NCI-H1930 (cell line): Measurements from ENCODE around the gene PRR15.

Experiments used
- DNase-seq, 2 experiments: peaks; one replicate each; lab custom pipeline; 2025; lab: John Stamatoyannopoulos, UW

The PRR15 gene

DNA sequence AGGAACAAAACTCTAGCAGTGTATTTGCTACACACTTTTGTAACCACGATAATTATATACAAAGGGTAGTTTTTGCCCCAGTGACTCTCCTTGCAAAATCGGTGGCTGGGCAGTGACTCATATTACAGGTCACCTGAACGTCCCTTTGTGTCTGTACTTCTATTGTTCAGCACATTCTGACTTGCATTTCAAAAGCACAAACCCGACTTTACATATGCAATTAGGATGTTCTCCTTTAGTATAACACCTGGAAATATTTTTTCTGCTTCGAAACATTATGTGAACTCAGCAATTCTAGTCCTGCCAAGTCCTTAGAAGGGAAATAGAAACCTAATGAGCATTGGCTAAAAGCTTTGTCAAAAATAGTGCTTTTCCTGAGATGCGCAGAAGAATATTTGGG lies 6.0 kb downstream of the PRR15 start:
- no peak for DNase-seq

DNA sequence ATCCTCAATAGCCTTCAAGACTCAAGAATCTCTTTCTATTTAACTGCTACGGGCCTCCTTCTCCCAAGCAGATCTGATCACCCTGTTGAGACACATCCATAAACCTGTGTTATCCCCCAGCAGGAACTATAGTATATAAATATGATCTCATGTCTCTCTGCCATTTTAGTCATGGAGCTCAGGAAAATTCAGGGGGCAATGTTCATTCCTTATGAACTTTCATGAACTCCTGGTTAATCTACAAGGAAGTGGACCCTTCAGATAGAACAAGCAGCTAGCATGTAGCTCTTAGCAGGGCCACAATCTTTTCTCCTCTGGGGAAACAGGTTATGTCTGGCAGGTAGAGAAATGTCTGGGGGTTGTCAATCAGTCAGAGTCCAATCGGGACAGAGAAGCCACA lies 8.9 kb downstream of the PRR15 start:
- DNase-seq, result no peak

DNA sequence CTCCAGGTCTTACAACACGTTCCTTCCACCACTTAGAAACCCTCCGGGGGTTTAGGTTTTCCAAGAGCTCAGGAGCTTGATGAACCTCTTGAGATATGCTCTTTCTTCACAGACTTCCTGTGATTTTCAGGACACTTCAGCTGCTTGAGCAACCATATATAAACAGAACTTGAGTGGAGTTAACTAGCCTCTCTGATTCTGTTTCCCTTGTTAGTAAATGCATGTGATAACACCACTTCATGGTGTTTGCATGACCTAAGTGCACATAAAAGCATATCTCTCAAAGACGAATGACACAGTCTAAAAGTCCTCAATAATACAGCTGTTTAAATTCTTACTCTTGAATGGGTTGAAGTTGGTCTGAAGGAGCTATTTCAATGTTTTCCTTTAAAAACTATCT lies 9.9 kb downstream of the PRR15 start:
- no peak for DNase-seq

DNA sequence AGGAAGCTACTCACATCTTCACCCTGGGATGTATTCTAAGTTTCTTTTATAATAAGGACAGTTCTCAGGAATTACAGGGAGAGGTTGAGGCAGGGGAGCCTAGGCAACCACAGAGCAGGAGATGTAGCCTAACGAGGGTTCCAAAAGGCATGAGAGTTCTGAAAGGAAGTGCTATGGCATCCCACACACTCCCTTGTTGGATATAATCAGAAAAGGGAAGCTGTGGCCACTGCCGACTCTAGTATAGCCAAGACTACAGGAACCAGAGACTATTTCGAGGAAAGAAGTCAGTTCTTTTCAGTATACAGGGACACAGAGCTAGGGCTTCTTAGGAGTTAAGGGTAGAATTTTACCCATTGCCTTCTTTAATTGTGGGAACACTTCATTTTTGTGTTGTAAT lies 11.0 kb downstream of the PRR15 start:
- no peak for DNase-seq

DNA sequence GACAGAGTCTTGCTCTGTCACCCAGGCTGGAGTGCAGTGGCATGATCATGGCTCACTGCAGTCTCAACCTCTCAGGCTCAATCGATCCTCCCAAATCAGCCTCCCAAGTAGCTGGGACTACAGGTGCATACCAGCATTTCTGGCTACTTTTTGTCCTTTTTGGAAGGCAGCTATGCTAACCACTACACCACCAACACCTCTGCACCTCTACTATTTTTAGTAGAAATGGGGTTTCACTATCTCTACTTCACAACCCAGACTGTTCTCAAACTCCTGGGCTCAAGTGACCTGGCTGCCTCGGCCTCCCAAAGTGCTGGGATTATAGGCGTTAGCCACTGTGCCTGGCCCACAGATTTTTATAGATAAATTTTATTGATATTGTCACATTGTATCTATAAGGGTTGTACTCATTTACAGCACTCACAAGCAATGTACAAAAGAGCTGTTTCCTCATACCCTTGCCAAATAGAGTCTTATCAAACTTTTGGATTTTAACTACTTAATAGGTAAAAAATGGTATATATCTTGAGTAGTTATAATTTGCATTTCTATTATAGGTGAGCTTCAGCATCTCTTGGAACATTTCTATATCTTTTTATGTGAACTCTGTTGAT lies 23.7 kb downstream of the PRR15 start:
- DNase-seq, result no peak

DNA sequence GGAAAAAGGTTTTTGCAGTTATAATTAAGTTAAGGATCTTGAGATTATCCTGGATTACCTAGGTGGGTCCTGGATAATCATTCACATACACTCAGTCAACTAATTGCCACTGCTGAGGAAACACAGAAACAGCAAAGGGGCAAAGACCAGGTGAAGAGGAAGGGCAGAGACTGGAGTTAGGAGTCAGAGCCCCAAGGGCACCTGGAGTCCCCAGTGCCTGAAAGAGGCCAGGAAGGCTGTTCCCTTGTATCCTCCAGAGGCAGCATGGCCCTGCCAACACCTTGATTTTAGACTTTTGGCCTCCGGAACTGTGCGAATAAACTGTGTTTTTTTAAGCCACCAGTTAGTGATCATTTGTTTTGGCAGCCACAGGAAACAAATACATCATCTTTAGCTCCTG lies 24.6 kb downstream of the PRR15 start:
- DNase-seq, result no peak

DNA sequence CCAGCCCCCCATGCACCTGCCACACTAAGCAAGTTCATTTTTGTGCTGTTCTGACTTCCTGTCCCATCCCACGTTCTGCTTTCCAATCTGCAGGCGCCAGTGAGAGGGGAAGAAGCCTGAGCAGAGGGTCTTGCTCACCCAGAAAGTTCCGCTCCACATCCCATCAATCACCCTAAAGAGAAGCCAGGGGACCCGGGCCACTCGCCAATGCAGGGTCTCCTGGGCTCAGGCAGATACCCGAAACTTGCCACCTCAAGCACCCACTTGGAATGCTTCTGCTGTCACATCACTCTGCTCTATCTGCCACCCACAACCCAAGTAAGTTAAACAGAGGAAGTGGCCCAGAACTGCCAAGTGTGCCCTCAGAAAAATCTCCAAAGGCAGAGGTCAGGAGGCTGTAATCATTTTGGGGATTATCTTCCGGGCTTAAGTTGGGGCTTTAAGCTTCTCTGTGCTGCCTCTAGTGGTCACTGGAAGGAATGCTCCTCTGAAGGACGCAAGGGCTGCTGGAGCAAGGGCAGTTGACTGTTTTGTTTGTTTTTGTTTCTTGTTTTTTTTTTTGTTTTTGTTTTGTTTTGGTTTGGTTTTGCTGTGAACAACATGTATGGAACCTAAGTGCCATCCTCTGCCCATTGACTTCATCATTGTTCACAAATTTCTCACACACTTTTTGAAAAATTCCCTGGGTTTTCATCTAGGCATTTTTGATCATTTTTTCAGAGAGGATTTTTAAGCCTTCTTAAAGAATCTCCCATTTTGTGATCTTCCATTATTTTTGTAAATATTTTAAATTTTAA lies 25.5 kb downstream of the PRR15 start:
- DNase-seq, result no peak

DNA sequence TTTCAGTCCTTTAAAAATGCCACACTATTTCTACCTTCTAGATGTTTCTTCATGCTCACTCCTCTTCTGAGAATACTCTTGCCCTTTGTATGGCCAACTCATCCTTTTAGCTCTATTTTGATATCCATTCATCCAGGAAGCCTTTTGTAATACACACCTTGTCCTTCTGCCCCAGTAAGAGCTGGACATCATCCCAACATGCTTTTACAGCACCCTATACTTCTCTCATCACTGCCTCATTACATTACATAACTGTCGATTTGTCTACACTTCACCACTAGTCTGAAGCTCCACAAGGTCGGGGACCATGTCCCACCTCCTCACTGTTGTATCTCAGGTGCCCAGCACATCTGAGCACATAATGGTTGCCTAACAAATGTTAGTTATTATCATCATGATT lies 29.2 kb downstream of the PRR15 start:
- DNase-seq, result no peak

DNA sequence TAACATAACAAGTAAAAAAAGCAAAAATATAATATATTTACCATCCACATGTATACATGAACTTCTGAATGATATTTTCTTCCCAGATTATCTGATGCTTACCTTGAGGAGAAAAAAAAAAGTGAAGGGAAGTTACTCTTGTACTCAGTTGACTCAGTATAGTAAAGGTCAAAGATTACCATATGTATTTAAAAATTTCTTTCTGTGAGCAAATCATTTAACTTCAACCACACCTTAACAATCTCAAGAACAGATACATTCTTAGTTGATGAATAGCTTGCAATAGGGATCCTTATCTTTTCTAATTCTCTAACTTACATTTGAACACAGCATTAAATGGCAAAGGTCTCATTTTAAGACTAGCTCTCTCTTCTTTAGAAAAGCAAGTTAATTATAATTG lies 29.8 kb downstream of the PRR15 start:
- DNase-seq, result no peak

DNA sequence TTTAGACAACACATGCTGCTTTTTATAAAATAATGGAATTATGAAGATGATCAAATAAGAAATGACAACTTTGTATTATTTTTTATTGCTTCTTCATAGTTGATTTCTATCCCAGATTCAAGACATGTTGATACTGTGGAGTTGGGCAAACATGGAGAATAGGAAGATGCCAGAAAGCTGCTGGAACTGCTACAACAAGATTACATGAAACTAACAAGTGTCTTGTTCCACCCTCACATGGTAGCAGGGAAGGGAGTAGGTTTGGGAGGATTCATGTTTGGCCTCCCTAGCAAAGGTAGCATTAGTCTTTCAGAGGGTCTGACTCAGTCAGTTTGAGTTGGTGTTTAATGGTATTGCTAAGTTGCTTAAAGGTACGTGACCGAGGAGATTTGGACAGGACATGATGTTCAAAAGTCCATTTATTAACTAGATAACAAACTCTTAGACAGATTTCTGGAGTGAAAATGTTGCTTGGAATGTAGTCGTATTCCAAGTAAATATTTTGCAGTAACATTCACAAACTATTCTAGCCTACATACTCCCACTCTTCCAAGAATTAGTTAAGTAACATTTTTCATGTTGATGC lies 33.1 kb downstream of the PRR15 start:
- DNase-seq, result no peak

DNA sequence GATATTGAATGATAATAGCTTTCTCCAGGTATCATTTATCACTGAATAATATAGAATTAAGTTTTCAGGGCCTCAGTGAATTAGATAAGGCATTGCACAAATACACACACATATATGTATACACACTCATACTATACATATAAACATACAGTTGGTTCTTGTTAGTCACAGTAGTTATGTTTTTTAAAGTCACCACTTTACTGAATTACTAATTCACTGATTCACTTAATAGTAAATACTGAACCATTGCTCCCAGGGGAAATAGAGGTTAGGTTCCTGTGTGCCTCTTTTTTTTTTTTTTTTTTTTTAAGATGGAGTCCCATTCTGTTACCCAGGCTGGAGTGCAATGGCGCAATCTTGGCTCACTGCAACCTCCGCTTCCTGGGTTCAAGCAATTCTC lies 33.6 kb downstream of the PRR15 start:
- no peak for DNase-seq

DNA sequence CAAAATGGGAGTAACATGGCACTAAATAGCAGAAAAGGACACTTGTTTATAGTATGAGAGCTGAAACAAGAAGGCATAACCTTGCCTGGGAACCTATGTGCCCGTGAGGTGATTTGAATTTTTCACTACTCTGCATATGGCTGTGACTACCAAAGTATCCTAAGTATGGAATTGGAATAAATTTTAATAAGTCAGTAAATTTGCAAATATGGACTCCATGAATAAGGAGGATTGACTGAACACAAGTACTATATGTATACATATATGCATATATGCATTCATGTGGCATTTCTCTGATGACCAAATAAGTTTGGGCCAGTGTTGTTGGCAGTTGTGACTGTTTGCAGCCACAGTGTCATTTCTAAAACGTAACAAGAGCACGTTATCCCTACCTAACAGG lies 34.5 kb downstream of the PRR15 start:
- no peak for DNase-seq

DNA sequence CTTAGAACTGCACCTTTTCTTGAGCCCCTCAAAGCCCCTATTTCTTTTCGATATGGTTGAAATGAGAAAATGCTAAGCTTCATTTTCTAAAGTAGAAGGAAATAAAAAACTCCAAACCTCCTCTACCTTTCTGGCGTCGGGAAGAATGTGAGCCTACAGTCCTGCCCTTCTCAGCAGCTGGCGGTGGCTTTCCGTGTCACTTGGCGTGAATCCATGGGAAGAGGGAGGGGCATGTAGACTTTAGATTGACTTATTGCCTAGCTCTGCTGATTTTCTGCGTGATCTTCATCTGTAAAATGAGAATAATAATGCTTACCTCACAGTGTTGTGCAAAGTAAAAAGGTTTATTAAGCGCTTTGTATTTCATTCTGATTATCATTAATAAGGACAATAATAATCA lies 35.0 kb downstream of the PRR15 start:
- no peak for DNase-seq

DNA sequence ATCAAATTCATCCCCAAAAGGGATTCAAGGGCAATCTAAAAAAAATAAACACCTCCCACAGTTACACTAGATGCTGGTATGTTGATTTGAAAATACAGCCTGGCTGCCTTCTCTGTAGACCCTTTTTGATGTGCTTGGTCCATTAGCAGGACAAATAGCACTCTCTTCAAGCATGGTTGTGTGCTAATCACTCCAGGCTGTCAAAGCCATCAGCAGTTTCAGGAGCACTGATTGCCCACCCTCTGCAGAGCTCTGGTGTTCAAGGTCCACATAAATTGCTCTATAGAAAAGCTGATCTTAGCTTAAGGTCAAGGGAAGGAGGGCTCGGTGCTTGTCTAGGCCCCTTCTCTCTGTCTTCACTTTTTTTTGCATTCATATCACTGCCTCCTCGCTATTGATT lies 35.4 kb downstream of the PRR15 start:
- no peak for DNase-seq

DNA sequence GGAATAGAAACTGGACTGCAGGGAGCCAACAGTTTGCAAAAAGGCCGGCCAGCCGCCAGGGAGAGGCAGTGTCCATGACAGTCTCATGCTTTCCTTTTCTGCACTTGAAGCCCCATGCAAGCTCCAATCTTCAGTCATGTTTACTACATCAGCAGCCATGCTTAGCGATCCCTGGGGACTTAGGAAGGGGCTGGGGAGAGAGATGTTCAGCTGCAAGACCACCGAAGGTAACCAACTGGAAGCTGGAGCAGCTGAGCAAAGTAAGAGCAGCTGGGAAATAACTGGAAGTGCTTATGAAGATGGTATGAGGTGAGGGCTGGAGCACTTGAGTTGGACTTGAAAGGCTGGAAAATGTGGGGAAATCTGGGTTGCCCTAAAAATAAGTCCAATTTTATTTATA lies 37.0 kb downstream of the PRR15 start:
- no peak for DNase-seq

DNA sequence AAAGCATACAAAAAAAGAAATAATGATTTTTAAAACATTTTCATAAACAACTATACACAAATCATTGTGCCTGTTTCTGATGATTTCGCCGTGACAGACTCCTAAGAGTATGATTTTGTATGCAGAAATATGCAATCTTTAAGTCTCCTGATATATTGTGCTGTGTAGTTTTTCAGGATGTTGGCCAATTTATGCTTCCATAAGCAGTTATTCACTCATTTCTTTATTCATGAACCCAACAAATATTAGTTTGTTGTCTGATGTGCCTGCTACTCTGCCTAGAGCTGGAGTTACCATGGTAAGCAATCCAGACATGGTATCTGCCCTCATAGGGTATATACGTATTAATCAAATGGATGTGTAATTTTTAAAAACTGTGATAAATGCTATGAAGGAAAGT lies 40.4 kb downstream of the PRR15 start:
- no peak for DNase-seq

DNA sequence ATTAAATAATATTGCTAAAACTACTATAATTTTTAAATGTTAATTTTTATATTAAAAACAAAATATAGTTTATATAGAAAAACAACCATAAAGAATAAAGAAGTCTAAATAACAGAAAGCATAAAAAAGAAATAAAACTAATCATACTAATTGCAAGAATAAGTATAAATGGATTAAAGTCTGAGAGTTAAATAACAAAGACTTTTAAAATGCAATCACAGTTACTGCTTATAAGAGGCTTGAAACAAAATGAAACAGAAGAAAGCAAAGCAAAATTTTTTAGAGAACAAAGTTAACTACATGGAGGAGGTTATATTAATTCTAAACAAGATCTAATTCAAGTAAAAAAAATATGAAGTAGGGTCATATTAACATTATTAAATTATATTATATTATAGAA lies 41.1 kb downstream of the PRR15 start:
- DNase-seq, result no peak

DNA sequence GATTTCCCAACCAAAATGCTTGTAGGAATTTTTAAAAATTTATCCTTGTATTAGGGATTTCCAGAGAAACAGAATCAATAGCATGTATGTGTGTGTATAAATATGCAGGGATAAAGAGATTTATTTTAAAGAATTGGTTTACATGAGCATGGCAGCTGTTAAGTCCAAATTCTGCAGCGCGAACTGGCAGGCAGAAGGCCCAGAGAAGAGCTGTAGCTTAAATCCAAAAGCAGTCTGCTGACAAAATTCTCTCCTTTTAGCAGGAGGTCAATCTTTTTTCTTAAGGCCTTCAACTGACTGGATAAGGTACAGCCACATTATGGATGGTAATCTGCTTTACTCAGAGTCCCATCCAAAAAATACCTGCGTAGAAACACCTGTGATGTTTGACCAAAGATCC lies 42.0 kb downstream of the PRR15 start:
- no peak for DNase-seq

DNA sequence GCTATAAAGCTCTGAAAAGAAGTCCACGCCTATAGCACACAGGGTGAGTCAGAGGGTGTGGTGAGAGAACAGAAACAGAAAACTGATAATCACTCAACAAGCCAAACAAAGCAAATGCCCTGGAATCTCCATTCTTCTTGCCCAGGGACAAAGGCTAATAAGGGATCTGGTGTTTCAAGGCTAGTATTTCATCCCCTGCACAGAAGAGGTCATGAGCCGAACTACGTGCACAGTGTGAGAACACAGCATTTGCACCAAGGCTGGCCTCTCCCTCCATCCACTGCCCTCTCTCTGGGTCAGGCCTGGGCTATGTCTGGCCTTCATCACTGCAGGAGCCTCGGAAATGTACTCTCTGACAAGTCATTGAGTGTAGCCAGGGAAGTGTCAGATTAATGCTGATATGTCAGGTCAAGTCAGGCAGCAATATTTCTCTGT lies 42.7 kb downstream of the PRR15 start:
- no peak for DNase-seq

DNA sequence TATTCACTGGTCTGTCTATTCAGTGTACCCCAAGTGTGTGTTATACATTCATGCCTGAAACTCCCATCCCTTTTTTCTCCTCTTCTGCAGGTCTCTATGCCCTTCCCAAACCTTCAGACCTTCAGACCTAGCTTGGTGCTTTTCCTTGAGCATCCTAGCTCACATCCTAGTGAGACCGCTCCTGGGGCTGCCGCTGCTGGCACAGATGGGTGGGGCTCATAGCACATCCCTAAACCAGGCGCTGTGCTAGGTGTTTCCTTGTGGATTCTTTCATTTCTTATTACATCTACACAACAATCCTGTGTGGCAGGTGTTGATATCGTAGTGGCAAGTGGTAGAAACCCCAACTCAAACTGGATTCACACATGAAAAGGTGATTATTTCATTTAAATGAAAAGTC lies 43.2 kb downstream of the PRR15 start:
- no peak for DNase-seq

DNA sequence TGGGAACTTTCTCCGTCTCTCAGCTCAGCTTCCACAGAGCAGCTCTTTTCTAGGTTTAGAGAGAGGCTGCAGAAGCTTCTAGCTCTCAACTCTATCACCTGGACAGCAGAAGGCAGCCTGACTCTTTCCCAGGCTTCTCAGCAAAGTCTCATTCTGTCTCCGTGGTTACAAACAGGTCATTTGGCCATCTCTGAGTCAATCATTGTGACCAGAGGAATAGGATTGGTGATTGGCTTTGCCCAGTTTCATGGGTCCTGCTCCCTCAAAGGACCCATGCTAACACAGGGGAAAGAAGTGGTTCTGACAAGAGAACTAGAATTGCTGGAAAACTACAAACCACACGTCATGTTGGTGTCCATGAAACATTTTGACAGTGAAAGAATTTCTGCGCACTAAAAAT lies 43.6 kb downstream of the PRR15 start:
- no peak for DNase-seq

DNA sequence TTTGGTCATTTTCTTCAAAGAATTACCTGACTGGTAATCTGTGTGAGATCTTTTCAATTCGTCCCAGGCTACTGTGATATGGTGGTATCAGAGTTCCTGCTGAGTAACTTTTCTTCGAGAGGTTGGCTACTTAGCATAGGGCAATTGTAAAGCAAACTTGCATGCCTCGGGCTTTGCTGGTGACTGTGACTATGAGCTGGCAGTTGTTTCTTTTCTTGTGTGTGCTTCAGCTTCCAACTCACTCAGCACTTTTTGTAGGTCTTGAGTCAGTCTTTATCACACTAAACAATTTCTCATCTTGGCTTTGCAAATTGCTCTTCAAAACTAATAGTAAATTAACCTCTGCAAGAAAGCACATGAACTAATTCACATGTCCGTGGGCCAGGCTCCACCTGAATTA lies 44.3 kb downstream of the PRR15 start:
- no peak for DNase-seq

DNA sequence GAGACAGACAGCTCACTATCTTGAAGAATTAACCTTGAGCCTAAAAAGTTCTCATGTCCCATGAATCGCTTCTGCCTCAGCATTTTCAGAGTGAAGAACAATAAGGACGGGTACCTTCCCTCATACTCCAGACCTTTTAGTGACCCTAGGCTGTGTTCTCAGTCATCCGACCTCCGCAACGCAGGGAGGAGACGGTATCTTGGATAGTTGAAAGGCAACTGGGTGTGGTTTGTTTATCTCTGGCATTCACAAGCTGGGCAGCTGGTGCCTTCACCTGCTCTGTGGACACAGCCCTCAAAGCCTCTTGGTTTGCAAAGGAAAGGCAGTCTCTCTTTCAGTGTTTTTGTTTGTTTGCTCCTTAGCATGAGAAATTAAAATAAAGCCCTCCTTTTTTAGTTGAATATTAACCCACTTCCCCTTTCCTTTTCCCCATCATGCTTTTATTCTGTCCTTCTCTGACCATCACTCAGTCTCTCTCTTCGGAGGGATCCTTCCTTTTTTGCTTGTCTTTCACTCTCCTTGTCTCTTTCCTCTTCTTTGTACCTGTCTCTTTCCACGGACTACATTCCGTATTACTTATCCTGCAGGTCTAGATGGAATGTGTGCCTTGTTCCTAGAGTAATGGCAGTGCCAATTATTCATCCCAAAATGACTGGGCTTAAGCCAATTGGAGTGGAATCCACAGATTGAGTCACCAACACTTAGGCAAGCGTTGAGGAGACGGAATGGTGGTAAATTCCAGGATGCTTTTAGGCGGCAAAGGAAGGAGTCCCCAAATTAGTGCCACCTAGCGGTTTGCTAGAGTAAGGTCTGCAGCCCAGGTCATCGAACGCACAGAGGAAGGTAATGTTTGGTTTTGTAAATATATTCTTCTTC lies 45.8 kb downstream of the PRR15 start:
- DNase-seq, result peak; percentile 25 to 52
